G401 (cell line): ENCODE data around the gene CHCT1. TPM values are rescaled to one million over a fixed set of nuclear protein-coding genes. Genes with fewer than 3 reads are reported as not detected.

Experiments
- total RNA-seq: library from RNA; depleted of rRNA; stranded (reverse); fragments of >200 nt; shearing (Covaris generic); gene quantifications from 2 replicates; pipeline ENCODE4 v1.2.3, GENCODE V29; 2014; rRNA removed

The CHCT1 gene
- total RNA-seq, 1 experiment from 2014 or later, result not detected

Other genes starting within 250 kb of the CHCT1 start
- 42.4 and 43.7 TPM in 2 replicates for gene USP32, start 30.4 kb upstream of the CHCT1 start, total RNA-seq
- gene APPBP2, start 103.8 kb downstream of the CHCT1 start, total RNA-seq, result 32.7 and 34.7 TPM in 2 replicates
- gene PPM1D, start 177.7 kb downstream of the CHCT1 start, total RNA-seq, result 17.2 and 31.4 TPM in 2 replicates